Stimulated activated memory B cell treated with anti-CD40 and anti-IgM and Interleukin-4, amounts not matched to agents 10 μg/mL and 1 μg/mL and 100 μg/mL, for 72 hours (primary cell): ENCODE measurements around the gene DHRSX.
A peak's percentile ranks its signal among the peaks of the same experiment; 100 is the strongest.

ENCODE experiments used
- ATAC-seq: fragments of 150-1000 bp; cut with Tn5 transposase; 2 replicates; pipeline ENCODE4 v1.10.0; 2021
- H3K27ac Mint-ChIP-seq: one replicate; pipeline ENCODE4 v1.8.0; 2022; ENCODE audit warnings: mild to moderate bottlenecking, mixed read lengths
- H3K27me3 Mint-ChIP-seq: one replicate; pipeline ENCODE4 v1.8.0; 2022; ENCODE audit warnings: mixed read lengths
- H3K36me3 Mint-ChIP-seq: one replicate; pipeline ENCODE4 v1.8.0; 2022; ENCODE audit warnings: mixed read lengths
- H3K4me1 Mint-ChIP-seq: one replicate; pipeline ENCODE4 v1.8.0; 2022; ENCODE audit warnings: mixed read lengths
- H3K4me3 Mint-ChIP-seq: one replicate; pipeline ENCODE4 v1.8.0; 2022; ENCODE audit warnings: mild to moderate bottlenecking, moderate library complexity, mixed read lengths
- H3K9me3 Mint-ChIP-seq: one replicate; pipeline ENCODE4 v1.8.0; 2022; ENCODE audit warnings: mixed read lengths

Gene DHRSX

GRCh38 chrX:2446815-2447214 lies 54.0 kb downstream of the DHRSX start:
- Mint-ChIP-seq H3K9me3 (peaks cover 2% of the 10 kb centered on the region), H3K36me3 (peaks cover 32% of the 10 kb centered on the region), H3K27me3 (no peaks in the 10 kb centered on the region), H3K27ac (no peak overlapping the region), H3K4me1 (peaks cover 26% of the 10 kb centered on the region), H3K4me3 (no peak overlapping the region)
- ATAC-seq = no peak

GRCh38 chrX:2445662-2446623 lies 54.8 kb downstream of the DHRSX start:
- no peaks in the 10 kb centered on the region for H3K27me3 Mint-ChIP-seq
- H3K4me3 Mint-ChIP-seq = no peak overlapping the region
- H3K36me3 Mint-ChIP-seq = peaks cover 30% of the 10 kb centered on the region
- peaks cover 21% of the 10 kb centered on the region for H3K4me1 Mint-ChIP-seq
- no peak for ATAC-seq
- H3K9me3 Mint-ChIP-seq = peaks cover 2% of the 10 kb centered on the region
- H3K27ac Mint-ChIP-seq = no peak overlapping the region

GRCh38 chrX:2442694-2443093 lies 58.1 kb downstream of the DHRSX start:
- Mint-ChIP-seq H3K4me1 (peaks cover 10% of the 10 kb centered on the region), H3K4me3 (no peak overlapping the region), H3K36me3 (peaks cover 33% of the 10 kb centered on the region), H3K27ac (no peak overlapping the region), H3K27me3 (no peaks in the 10 kb centered on the region), H3K9me3 (no peaks in the 10 kb centered on the region)
- no peak for ATAC-seq

- no peaks in the 10 kb centered on the region for H3K9me3 Mint-ChIP-seq
- H3K36me3 Mint-ChIP-seq = peaks cover 32% of the 10 kb centered on the region
- no peak overlapping the region for H3K4me3 Mint-ChIP-seq
- no peak overlapping the region for H3K27ac Mint-ChIP-seq
- no peak for ATAC-seq
- no peaks in the 10 kb centered on the region for H3K27me3 Mint-ChIP-seq
- H3K4me1 Mint-ChIP-seq = peaks cover 15% of the 10 kb centered on the region
Measured at GRCh38 chrX:2441466-2441865, 59.3 kb downstream of the DHRSX start.

- no peak for ATAC-seq
- H3K4me1 Mint-ChIP-seq = peaks cover 21% of the 10 kb centered on the region
- H3K4me3 Mint-ChIP-seq = no peak overlapping the region
- H3K27me3 Mint-ChIP-seq = no peaks in the 10 kb centered on the region
- H3K36me3 Mint-ChIP-seq = peaks cover 38% of the 10 kb centered on the region
- no peak overlapping the region for H3K27ac Mint-ChIP-seq
- no peaks in the 10 kb centered on the region for H3K9me3 Mint-ChIP-seq
Measured at GRCh38 chrX:2439613-2440012, 61.2 kb downstream of the DHRSX start.

GRCh38 chrX:2435465-2435864 lies 65.3 kb downstream of the DHRSX start:
- peaks cover 24% of the 10 kb centered on the region for H3K4me1 Mint-ChIP-seq
- peaks cover 54% of the 10 kb centered on the region for H3K36me3 Mint-ChIP-seq

GRCh38 chrX:2434270-2435163 lies 66.3 kb downstream of the DHRSX start:
- Mint-ChIP-seq H3K36me3 (peaks cover 54% of the 10 kb centered on the region), H3K9me3 (peaks cover 6% of the 10 kb centered on the region), H3K4me3 (no peak overlapping the region), H3K27me3 (no peaks in the 10 kb centered on the region), H3K27ac (peak overlapping the region; percentile 58), H3K4me1 (peaks cover 21% of the 10 kb centered on the region)
- no peak for ATAC-seq

More at GRCh38 chrX:2435465-2435864, 65.3 kb downstream of the DHRSX start:
- no peak for ATAC-seq
- Mint-ChIP-seq H3K27ac (no peak overlapping the region), H3K9me3 (peaks cover 6% of the 10 kb centered on the region), H3K4me3 (no peak overlapping the region), H3K27me3 (no peaks in the 10 kb centered on the region)

GRCh38 chrX:2432298-2432863 lies 68.4 kb downstream of the DHRSX start:
- H3K27me3 Mint-ChIP-seq = no peaks in the 10 kb centered on the region
- H3K4me3 Mint-ChIP-seq = no peak overlapping the region
- no peak for ATAC-seq
- peak overlapping the region; percentile 58 for H3K27ac Mint-ChIP-seq
- peaks cover 9% of the 10 kb centered on the region for H3K9me3 Mint-ChIP-seq
- peaks cover 60% of the 10 kb centered on the region for H3K36me3 Mint-ChIP-seq
- peaks cover 21% of the 10 kb centered on the region for H3K4me1 Mint-ChIP-seq

- no peak for ATAC-seq
- H3K4me3 Mint-ChIP-seq = no peak overlapping the region
- H3K27ac Mint-ChIP-seq = no peak overlapping the region
- peaks cover 72% of the 10 kb centered on the region for H3K36me3 Mint-ChIP-seq
- H3K4me1 Mint-ChIP-seq = peaks cover 28% of the 10 kb centered on the region
- H3K9me3 Mint-ChIP-seq = peaks cover 18% of the 10 kb centered on the region
- H3K27me3 Mint-ChIP-seq = no peaks in the 10 kb centered on the region
Measured at GRCh38 chrX:2430265-2430825, 70.4 kb downstream of the DHRSX start.

GRCh38 chrX:2427737-2428136 lies 73.0 kb downstream of the DHRSX start:
- peaks cover 19% of the 10 kb centered on the region for H3K4me1 Mint-ChIP-seq
- ATAC-seq = no peak
- no peak overlapping the region for H3K27ac Mint-ChIP-seq
- H3K9me3 Mint-ChIP-seq = peaks cover 18% of the 10 kb centered on the region
- H3K27me3 Mint-ChIP-seq = no peaks in the 10 kb centered on the region
- peaks cover 71% of the 10 kb centered on the region for H3K36me3 Mint-ChIP-seq
- H3K4me3 Mint-ChIP-seq = no peak overlapping the region

GRCh38 chrX:2427147-2427546 lies 73.6 kb downstream of the DHRSX start:
- Mint-ChIP-seq H3K36me3 (peaks cover 66% of the 10 kb centered on the region), H3K4me1 (peaks cover 13% of the 10 kb centered on the region), H3K4me3 (no peak overlapping the region), H3K27me3 (no peaks in the 10 kb centered on the region), H3K9me3 (peaks cover 15% of the 10 kb centered on the region), H3K27ac (no peak overlapping the region)
- no peak for ATAC-seq

- peaks cover 14% of the 10 kb centered on the region for H3K4me1 Mint-ChIP-seq
- peaks cover 73% of the 10 kb centered on the region for H3K36me3 Mint-ChIP-seq
- H3K27ac Mint-ChIP-seq = no peak overlapping the region
- ATAC-seq = no peak
- H3K4me3 Mint-ChIP-seq = no peak overlapping the region
- peaks cover 13% of the 10 kb centered on the region for H3K9me3 Mint-ChIP-seq
- no peaks in the 10 kb centered on the region for H3K27me3 Mint-ChIP-seq
Measured at GRCh38 chrX:2426289-2426882, 74.4 kb downstream of the DHRSX start.

- Mint-ChIP-seq H3K27me3 (no peaks in the 10 kb centered on the region), H3K4me1 (peaks cover 19% of the 10 kb centered on the region), H3K27ac (no peak overlapping the region), H3K4me3 (no peak overlapping the region), H3K9me3 (peaks cover 12% of the 10 kb centered on the region), H3K36me3 (peaks cover 79% of the 10 kb centered on the region)
- ATAC-seq = no peak
Measured at GRCh38 chrX:2425286-2426071, 75.3 kb downstream of the DHRSX start.

GRCh38 chrX:2424317-2424716 lies 76.5 kb downstream of the DHRSX start:
- ATAC-seq = no peak

More at GRCh38 chrX:2424317-2424716, 76.5 kb downstream of the DHRSX start:
- Mint-ChIP-seq H3K36me3 (peaks cover 69% of the 10 kb centered on the region), H3K27ac (no peak overlapping the region), H3K27me3 (no peaks in the 10 kb centered on the region), H3K4me1 (peaks cover 19% of the 10 kb centered on the region), H3K4me3 (no peak overlapping the region), H3K9me3 (peaks cover 12% of the 10 kb centered on the region)
